Right renal pelvis (tissue), 4 donors: ENCODE results near the gene MT1B. TPM values are rescaled to one million over a fixed set of nuclear protein-coding genes. Genes with fewer than 3 reads are reported as not detected.
"Not testable (repeated sequence)": the region's sequence is repeated elsewhere in the genome, so short reads cannot be mapped to it uniquely, and the experiment has no call there.

Experiments
- DNase-seq, 4 donors: peaks; one replicate each; pipeline ENCODE4 v3.0.0-alpha.2; 2013; ENCODE audit warnings: low read depth in 4 of 4, low spot score in 3 of 4, missing footprints in 1 of 4
- polyA plus RNA-seq, 4 donors: library from polyadenylated mRNA; unstranded; fragments of 120-200 nt; gene quantifications; one replicate each; pipeline ENCODE4 v1.2.1, GENCODE V29; 2013; ENCODE audit not compliant: insufficient read length in 4 of 4

The MT1B gene
- polyA plus RNA-seq, 4 donors = 2.0 TPM; not detected in 3

- DNase-seq = not testable (repeated sequence)
Observed at GRCh38 chr16:56665286-56666261, 13.9 kb downstream of the MT1B start.

GRCh38 chr16:56667581-56668571 is 16.2 kb downstream of the MT1B start, which contains the start of gene MT1G:
Gene MT1G (minus strand): TSS chr16:56668065. CDS start chr16:56667993, 72 bp downstream.
- no peak for DNase-seq

GRCh38 chr16:56669005-56669839 is 17.5 kb downstream of the MT1B start, which contains the start of gene MT1H:
Gene MT1H (plus strand): TSS chr16:56669814. CDS start chr16:56669885, 71 bp downstream.
- DNase-seq = no peak

GRCh38 chr16:56669840-56670619 is 18.3 kb downstream of the MT1B start:
- DNase-seq = no peak

- no peak for DNase-seq
Observed at GRCh38 chr16:56670620-56670934, 18.9 kb downstream of the MT1B start.

GRCh38 chr16:56671691-56672090 is 20.0 kb downstream of the MT1B start:
- not testable (repeated sequence) for DNase-seq

GRCh38 chr16:56672171-56672570 is 20.5 kb downstream of the MT1B start:
- not testable (repeated sequence) for DNase-seq

- DNase-seq = no peak
Observed at GRCh38 chr16:56672761-56673536, 21.3 kb downstream of the MT1B start.

- no peak for DNase-seq
Observed at GRCh38 chr16:56673921-56674320, 22.2 kb downstream of the MT1B start.

GRCh38 chr16:56674570-56674969 is 22.9 kb downstream of the MT1B start:
- DNase-seq = not testable (repeated sequence)

GRCh38 chr16:56675685-56676210 is 24.1 kb downstream of the MT1B start:
- no peak for DNase-seq

- no peak for DNase-seq
Observed at GRCh38 chr16:56677474-56677873, 25.8 kb downstream of the MT1B start.

- no peak for DNase-seq
Observed at GRCh38 chr16:56679078-56679730, 27.5 kb downstream of the MT1B start.

- DNase-seq = no peak
Observed at GRCh38 chr16:56679818-56680217, 28.1 kb downstream of the MT1B start.

- DNase-seq = peak; percentile 65 to 79 (median 68)
Observed at GRCh38 chr16:56681939-56682702, 30.4 kb downstream of the MT1B start, which contains the start of gene MT1X. Gene MT1X (plus strand): TSS chr16:56682470. CDS start chr16:56682541, 71 bp downstream.

- no peak for DNase-seq
Observed at GRCh38 chr16:56682703-56683397, 31.2 kb downstream of the MT1B start.
